HepG2 (cell line): ENCODE results near the gene GMPPA. TPM values are rescaled to one million over a fixed set of nuclear protein-coding genes. Genes with fewer than 3 reads are reported as not detected.

Source experiments
- SNAPC4 ChIP-seq: sonication (generic); formaldehyde crosslinking; IDR thresholded peaks from 2 replicates; pipeline ENCODE4 v1.4.0; 2020; ENCODE audit warnings: mild to moderate bottlenecking, missing genetic modification reagents
- ZNF33B ChIP-seq: sonication (generic); formaldehyde crosslinking; IDR thresholded peaks from 2 replicates; pipeline ENCODE4 v1.5.1; 2020; ENCODE audit warnings: mild to moderate bottlenecking, missing genetic modification reagents
- polyA plus RNA-seq, 8 experiments: library from polyadenylated mRNA; depleted of rRNA in 3 of 8; stranded (reverse) in 7 of 8; unstranded in 1 of 8; fragments of >200 nt; fragmentation: Illumina TruSeq in 4 of 8; extraction: Trizol in 4 of 8; gene quantifications; 2 replicates each; pipeline versions ENCODE4 v1.2.1 to v1.2.3, GENCODE V29; 2011 to 2016; ENCODE audit warnings: low read depth in 4 of 8, missing spikeins in 1 of 8, mixed read lengths in 1 of 8; ENCODE audit not compliant: insufficient read depth in 1 of 8
- total RNA-seq, 5 experiments: library from RNA; depleted of rRNA; stranded (reverse); fragments of >200 nt; fragmentation: Illumina TruSeq; extraction: Trizol; gene quantifications; 2 replicates each; pipeline ENCODE4 v1.2.3, GENCODE V29; 2016; ENCODE audit warnings: low read depth in 1 of 5
- TF ChIP-seq, protein P1 (sequence below): sonication (generic); formaldehyde crosslinking; IDR thresholded peaks from 2 replicates; pipeline ENCODE4 v1.5.1; 2020; ENCODE audit warnings: mild to moderate bottlenecking, missing genetic modification reagents, moderate library complexity

The GMPPA gene
- total and polyA plus RNA-seq, 2 of the 13 experiments (the other 11 are each of a cell fraction or from before 2014, with no cell fraction given), result 81.1 to 106 TPM

DNA sequence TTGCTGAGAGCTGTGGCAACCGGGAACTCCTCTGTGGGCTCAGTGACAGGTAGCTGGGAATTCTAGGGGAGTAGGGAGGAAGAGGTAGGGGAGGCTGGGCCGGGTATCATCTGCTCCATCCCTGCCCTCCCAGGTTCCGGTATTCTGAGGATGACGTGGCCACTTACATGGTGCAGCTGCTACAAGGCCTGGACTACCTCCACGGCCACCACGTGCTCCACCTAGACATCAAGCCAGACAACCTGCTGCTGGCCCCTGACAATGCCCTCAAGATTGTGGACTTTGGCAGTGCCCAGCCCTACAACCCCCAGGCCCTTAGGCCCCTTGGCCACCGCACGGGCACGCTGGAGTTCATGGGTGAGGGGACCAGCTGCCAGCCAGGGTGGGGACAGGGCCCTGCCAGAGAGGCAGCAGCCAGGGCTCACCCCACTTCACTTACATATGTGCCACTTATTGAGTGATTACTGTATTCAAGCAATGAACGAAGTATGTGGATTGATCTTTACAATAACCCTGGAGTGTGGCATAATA lies 8.0 kb upstream of the GMPPA start (continued):
- TF ChIP-seq SNAPC4 (no peak), ZNF33B (CRISPR knock-in tag) (no peak)
- TF ChIP-seq, protein P1, sequence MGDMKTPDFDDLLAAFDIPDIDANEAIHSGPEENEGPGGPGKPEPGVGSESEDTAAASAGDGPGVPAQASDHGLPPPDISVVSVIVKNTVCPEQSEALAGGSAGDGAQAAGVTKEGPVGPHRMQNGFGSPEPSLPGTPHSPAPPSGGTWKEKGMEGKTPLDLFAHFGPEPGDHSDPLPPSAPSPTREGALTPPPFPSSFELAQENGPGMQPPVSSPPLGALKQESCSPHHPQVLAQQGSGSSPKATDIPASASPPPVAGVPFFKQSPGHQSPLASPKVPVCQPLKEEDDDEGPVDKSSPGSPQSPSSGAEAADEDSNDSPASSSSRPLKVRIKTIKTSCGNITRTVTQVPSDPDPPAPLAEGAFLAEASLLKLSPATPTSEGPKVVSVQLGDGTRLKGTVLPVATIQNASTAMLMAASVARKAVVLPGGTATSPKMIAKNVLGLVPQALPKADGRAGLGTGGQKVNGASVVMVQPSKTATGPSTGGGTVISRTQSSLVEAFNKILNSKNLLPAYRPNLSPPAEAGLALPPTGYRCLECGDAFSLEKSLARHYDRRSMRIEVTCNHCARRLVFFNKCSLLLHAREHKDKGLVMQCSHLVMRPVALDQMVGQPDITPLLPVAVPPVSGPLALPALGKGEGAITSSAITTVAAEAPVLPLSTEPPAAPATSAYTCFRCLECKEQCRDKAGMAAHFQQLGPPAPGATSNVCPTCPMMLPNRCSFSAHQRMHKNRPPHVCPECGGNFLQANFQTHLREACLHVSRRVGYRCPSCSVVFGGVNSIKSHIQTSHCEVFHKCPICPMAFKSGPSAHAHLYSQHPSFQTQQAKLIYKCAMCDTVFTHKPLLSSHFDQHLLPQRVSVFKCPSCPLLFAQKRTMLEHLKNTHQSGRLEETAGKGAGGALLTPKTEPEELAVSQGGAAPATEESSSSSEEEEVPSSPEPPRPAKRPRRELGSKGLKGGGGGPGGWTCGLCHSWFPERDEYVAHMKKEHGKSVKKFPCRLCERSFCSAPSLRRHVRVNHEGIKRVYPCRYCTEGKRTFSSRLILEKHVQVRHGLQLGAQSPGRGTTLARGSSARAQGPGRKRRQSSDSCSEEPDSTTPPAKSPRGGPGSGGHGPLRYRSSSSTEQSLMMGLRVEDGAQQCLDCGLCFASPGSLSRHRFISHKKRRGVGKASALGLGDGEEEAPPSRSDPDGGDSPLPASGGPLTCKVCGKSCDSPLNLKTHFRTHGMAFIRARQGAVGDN (CRISPR knock-in tag), result peak; percentile 33; the same call in 1 of the 2 replicates
